ENCODE results near the gene LEF1. TPM values are rescaled to one million over a fixed set of nuclear protein-coding genes. Genes with fewer than 3 reads are reported as not detected.

LEF1 gene
- total RNA-seq, 2 donors from 2014 or later = 3.4 TPM; not detected in 1

- Histone ChIP-seq H3K36me3 (peaks cover 48% of the 10 kb centered on the region), H3K27ac (peak overlapping the region in 1 of 2 donors; percentile 11), H3K4me1 (no peaks in the 10 kb centered on the region), H3K27me3 (no peaks in the 10 kb centered on the region), H3K4me3 (no peak overlapping the region), H3K9me3 (no peaks in the 10 kb centered on the region)
- no peak for DNase-seq (ENCODE audit: low spot score)
- TF ChIP-seq CTCF (IDR thresholded peaks at IDR 0.05) = no peak
Observed at GRCh38 chr4:108033348-108033747, 135.4 kb downstream of the LEF1 start.

GRCh38 chr4:108031427-108032083 lies 137.2 kb downstream of the LEF1 start:
- H3K9me3 ChIP-seq = no peaks in the 10 kb centered on the region
- DNase-seq (ENCODE audit: low spot score) = no peak
- H3K27me3 ChIP-seq = no peaks in the 10 kb centered on the region
- peaks cover 66% of the 10 kb centered on the region for H3K36me3 ChIP-seq
- H3K4me3 ChIP-seq = no peak overlapping the region
- TF ChIP-seq CTCF (IDR thresholded peaks at IDR 0.05) = no peak
- no peak overlapping the region for H3K27ac ChIP-seq
- H3K4me1 ChIP-seq = no peaks in the 10 kb centered on the region

GRCh38 chr4:108030332-108030731 lies 138.4 kb downstream of the LEF1 start:
- H3K36me3 ChIP-seq = peaks cover 74% of the 10 kb centered on the region
- no peak overlapping the region for H3K27ac ChIP-seq
- H3K27me3 ChIP-seq = no peaks in the 10 kb centered on the region
- H3K9me3 ChIP-seq = no peaks in the 10 kb centered on the region
- H3K4me3 ChIP-seq = no peak overlapping the region
- TF ChIP-seq CTCF (IDR thresholded peaks at IDR 0.05) = peak in 1 of 2 donors; percentile 40
- no peak for DNase-seq (ENCODE audit: low spot score)
- H3K4me1 ChIP-seq = no peaks in the 10 kb centered on the region

GRCh38 chr4:108029731-108030130 lies 139.0 kb downstream of the LEF1 start:
- Histone ChIP-seq H3K27me3 (no peaks in the 10 kb centered on the region), H3K27ac (no peak overlapping the region), H3K4me1 (no peaks in the 10 kb centered on the region), H3K4me3 (no peak overlapping the region), H3K9me3 (no peaks in the 10 kb centered on the region), H3K36me3 (peaks cover 75% of the 10 kb centered on the region)
- no peak for DNase-seq (ENCODE audit: low spot score)
- no peak for TF ChIP-seq CTCF (IDR thresholded peaks at IDR 0.05)

- no peaks in the 10 kb centered on the region for H3K27me3 ChIP-seq
- no peaks in the 10 kb centered on the region for H3K9me3 ChIP-seq
- no peaks in the 10 kb centered on the region for H3K4me1 ChIP-seq
- H3K4me3 ChIP-seq = no peak overlapping the region
- no peak for DNase-seq (ENCODE audit: low spot score)
- peaks cover 75% of the 10 kb centered on the region for H3K36me3 ChIP-seq
- H3K27ac ChIP-seq = no peak overlapping the region
- TF ChIP-seq CTCF (IDR thresholded peaks at IDR 0.05) = no peak
Observed at GRCh38 chr4:108029016-108029720, 139.6 kb downstream of the LEF1 start.

Data from right atrium auricular region (tissue), 2 donors.